Large intestine (tissue), 12 donors: ENCODE measurements around the gene TDP2. TPM values are rescaled to one million over a fixed set of nuclear protein-coding genes. Genes with fewer than 3 reads are reported as not detected.
A peak's percentile ranks its signal among the peaks of the same experiment; 100 is the strongest.

ENCODE experiments used
- DNase-seq, 2 donors: peaks; one replicate each; pipeline versions ENCODE4 v3.0.0 to v3.0.0-alpha.2; 2013
- H3K27ac ChIP-seq: one replicate; pipeline ENCODE4 v1.5.1; 2013; ENCODE audit warnings: low read length
- H3K27me3 ChIP-seq: 2 replicates; pipeline ENCODE4 v1.6.1; 2013; ENCODE audit warnings: low read length; ENCODE audit not compliant: control insufficient read depth, insufficient read depth
- H3K36me3 ChIP-seq: 2 replicates; pipeline ENCODE4 v1.6.1; 2013; ENCODE audit warnings: low read length; ENCODE audit not compliant: control insufficient read depth, insufficient read depth
- H3K4me1 ChIP-seq: one replicate; pipeline ENCODE4 v1.6.1; 2013; ENCODE audit warnings: low read length; ENCODE audit not compliant: control insufficient read depth, insufficient read depth
- H3K4me3 ChIP-seq: one replicate; pipeline ENCODE4 v1.5.1; 2013; ENCODE audit warnings: low read length
- H3K9me3 ChIP-seq: one replicate; pipeline ENCODE4 v1.6.1; 2013; ENCODE audit warnings: mild to moderate bottlenecking, low read depth, low read length, moderate library complexity; ENCODE audit not compliant: control insufficient read depth
- WGBS: methylation state at CpG from one replicate; pipeline ENCODE4 v1.1.5; 2013; ENCODE audit warnings: low lambda C conversion rate; ENCODE audit not compliant: insufficient coverage; 5-methylcytosine and 5-hydroxymethylcytosine counted together
- long read RNA-seq, 11 donors: transcript quantifications; one replicate each; lab custom pipeline, GENCODE V29; 2026
- polyA plus RNA-seq: library from polyadenylated mRNA; unstranded; fragments of 120-200 nt; gene quantifications from one replicate; pipeline ENCODE4 v1.2.1, GENCODE V29; 2013

The TDP2 gene
- 292 TPM for polyA plus RNA-seq
- long read RNA-seq, donor 1, transcript TDP2-202 (7 exons, 2,071 nt): major isoform, 39 of 90 reads
- long read RNA-seq, donor 1, transcript TDP2-205 (2 exons, 714 nt): minor isoform, 10 of 90 reads
- long read RNA-seq, donor 1, partial matches to known transcripts: 41 of 90 reads
- long read RNA-seq, donor 1, other reads (novel, unspliced or antisense): 0 of 90 reads
- long read RNA-seq, donor 2, transcript TDP2-202 (7 exons, 2,071 nt): major isoform, 114 of 389 reads
- long read RNA-seq, donor 2, transcript TDP2-205 (2 exons, 714 nt): minor isoform, 18 of 389 reads
- long read RNA-seq, donor 2, partial matches to known transcripts: 137 of 389 reads
- long read RNA-seq, donor 2, other reads (novel, unspliced or antisense): 118 of 389 reads
- long read RNA-seq, donor 3, transcript TDP2-202 (7 exons, 2,071 nt): major isoform, 167 of 486 reads
- long read RNA-seq, donor 3, transcript TDP2-205 (2 exons, 714 nt): minor isoform, 13 of 486 reads
- long read RNA-seq, donor 3, partial matches to known transcripts: 306 of 486 reads
- long read RNA-seq, donor 3, other reads (novel, unspliced or antisense): 0 of 486 reads
- long read RNA-seq, donor 4, transcript TDP2-202 (7 exons, 2,071 nt): major isoform, 12 of 23 reads
- long read RNA-seq, donor 4, partial matches to known transcripts: 11 of 23 reads
- long read RNA-seq, donor 4, other reads (novel, unspliced or antisense): 0 of 23 reads
- long read RNA-seq, donor 5, transcript TDP2-205 (2 exons, 714 nt): minor isoform, 6 of 154 reads
- long read RNA-seq, donor 5, transcript TDP2-202 (7 exons, 2,071 nt): major isoform, 52 of 154 reads
- long read RNA-seq, donor 5, partial matches to known transcripts: 25 of 154 reads
- long read RNA-seq, donor 5, other reads (novel, unspliced or antisense): 69 of 154 reads
- long read RNA-seq, donor 6, transcript TDP2-202 (7 exons, 2,071 nt): major isoform, 101 of 286 reads
- long read RNA-seq, donor 6, transcript TDP2-205 (2 exons, 714 nt): minor isoform, 20 of 286 reads
- long read RNA-seq, donor 6, partial matches to known transcripts: 75 of 286 reads
- long read RNA-seq, donor 6, other reads (novel, unspliced or antisense): 90 of 286 reads
- long read RNA-seq, donor 7, transcript TDP2-202 (7 exons, 2,071 nt): major isoform, 33 of 43 reads
- long read RNA-seq, donor 7, transcript TDP2-205 (2 exons, 714 nt): minor isoform, 5 of 43 reads
- long read RNA-seq, donor 7, partial matches to known transcripts: 5 of 43 reads
- long read RNA-seq, donor 7, other reads (novel, unspliced or antisense): 0 of 43 reads
- long read RNA-seq, donor 8, transcript TDP2-205 (2 exons, 714 nt): minor isoform, 35 of 267 reads
- long read RNA-seq, donor 8, transcript TDP2-202 (7 exons, 2,071 nt): major isoform, 93 of 267 reads
- long read RNA-seq, donor 8, partial matches to known transcripts: 138 of 267 reads
- long read RNA-seq, donor 8, other reads (novel, unspliced or antisense): 0 of 267 reads
- long read RNA-seq, donor 9, transcript TDP2-202 (7 exons, 2,071 nt): major isoform, 92 of 156 reads
- long read RNA-seq, donor 9, transcript TDP2-205 (2 exons, 714 nt): minor isoform, 15 of 156 reads
- long read RNA-seq, donor 9, partial matches to known transcripts: 49 of 156 reads
- long read RNA-seq, donor 9, other reads (novel, unspliced or antisense): 0 of 156 reads
- long read RNA-seq, donor 10, transcript TDP2-202 (7 exons, 2,071 nt): major isoform, 147 of 310 reads
- long read RNA-seq, donor 10, transcript TDP2-205 (2 exons, 714 nt): minor isoform, 9 of 310 reads
- long read RNA-seq, donor 10, partial matches to known transcripts: 82 of 310 reads
- long read RNA-seq, donor 10, other reads (novel, unspliced or antisense): 72 of 310 reads
- long read RNA-seq, donor 11, transcript TDP2-205 (2 exons, 714 nt): minor isoform, 5 of 163 reads
- long read RNA-seq, donor 11, transcript TDP2-202 (7 exons, 2,071 nt): major isoform, 56 of 163 reads
- long read RNA-seq, donor 11, partial matches to known transcripts: 57 of 163 reads
- long read RNA-seq, donor 11, other reads (novel, unspliced or antisense): 45 of 163 reads

- Histone ChIP-seq H3K27me3 (no peaks in the 10 kb centered on the region), H3K4me3 (peak within 1 kb of the TSS; percentile 77), H3K9me3 (no peaks in the 10 kb centered on the region), H3K4me1 (peaks cover 19% of the 10 kb centered on the region), H3K36me3 (peaks cover 9% of the 10 kb centered on the region), H3K27ac (peak within 1 kb of the TSS; percentile 97)
- DNase-seq: peak; percentile 98 to 99
- no CpG with 5 or more reads among the region's 62 CpGs for WGBS
These were observed at the start of gene TDP2, which contains the start of gene ACOT13 for GRCh38 chr6:24666641-24667377. Gene TDP2, minus strand, starts transcription at chr6:24666899. Its CDS starts 37 bp downstream, at chr6:24666862. Gene ACOT13, plus strand, starts transcription at chr6:24667077. Its CDS starts 187 bp downstream, at chr6:24667264.

- Histone ChIP-seq H3K27ac (no peak overlapping the region), H3K4me3 (no peak overlapping the region), H3K27me3 (no peaks in the 10 kb centered on the region), H3K4me1 (peaks cover 5% of the 10 kb centered on the region), H3K36me3 (peaks cover 91% of the 10 kb centered on the region), H3K9me3 (no peaks in the 10 kb centered on the region)
- WGBS: 67% methylated on average over 1 of the region's 10 CpGs
- no peak for DNase-seq
These were observed 44.0 kb upstream of the TDP2 start for GRCh38 chr6:24710519-24711303.

GRCh38 chr6:24709014-24709711 lies 42.5 kb upstream of the TDP2 start:
- H3K27ac ChIP-seq: no peak overlapping the region
- 83% methylated on average over 2 of the region's 4 CpGs for WGBS
- H3K36me3 ChIP-seq: peaks cover 87% of the 10 kb centered on the region
- H3K27me3 ChIP-seq: no peaks in the 10 kb centered on the region
- no peak overlapping the region for H3K4me3 ChIP-seq
- no peaks in the 10 kb centered on the region for H3K4me1 ChIP-seq
- H3K9me3 ChIP-seq: no peaks in the 10 kb centered on the region
- no peak for DNase-seq

- H3K36me3 ChIP-seq: peaks cover 83% of the 10 kb centered on the region
These were observed 41.9 kb upstream of the TDP2 start for GRCh38 chr6:24708612-24709011.

GRCh38 chr6:24704468-24704867 lies 37.8 kb upstream of the TDP2 start:
- no peaks in the 10 kb centered on the region for H3K9me3 ChIP-seq
- no peak for DNase-seq
- H3K27me3 ChIP-seq: no peaks in the 10 kb centered on the region
- no peak overlapping the region for H3K27ac ChIP-seq
- no peak overlapping the region for H3K4me3 ChIP-seq
- peaks cover 67% of the 10 kb centered on the region for H3K36me3 ChIP-seq
- no peaks in the 10 kb centered on the region for H3K4me1 ChIP-seq

More at GRCh38 chr6:24708612-24709011, 41.9 kb upstream of the TDP2 start:
- Histone ChIP-seq H3K4me1 (no peaks in the 10 kb centered on the region), H3K27me3 (no peaks in the 10 kb centered on the region), H3K27ac (no peak overlapping the region), H3K9me3 (no peaks in the 10 kb centered on the region), H3K4me3 (no peak overlapping the region)
- 100% methylated on average over 1 of the region's 3 CpGs for WGBS
- no peak for DNase-seq

- H3K9me3 ChIP-seq: no peaks in the 10 kb centered on the region
- no CpG with 5 or more reads among the region's 4 CpGs for WGBS
- no peaks in the 10 kb centered on the region for H3K27me3 ChIP-seq
- H3K4me3 ChIP-seq: no peak overlapping the region
- H3K4me1 ChIP-seq: no peaks in the 10 kb centered on the region
- no peak for DNase-seq
- peaks cover 55% of the 10 kb centered on the region for H3K36me3 ChIP-seq
- no peak overlapping the region for H3K27ac ChIP-seq
These were observed 36.1 kb upstream of the TDP2 start for GRCh38 chr6:24702720-24703282.

GRCh38 chr6:24699521-24700359 lies 33.0 kb upstream of the TDP2 start:
- Histone ChIP-seq H3K9me3 (no peaks in the 10 kb centered on the region), H3K27ac (no peak overlapping the region), H3K4me3 (no peak overlapping the region), H3K27me3 (no peaks in the 10 kb centered on the region), H3K36me3 (peaks cover 29% of the 10 kb centered on the region), H3K4me1 (no peaks in the 10 kb centered on the region)
- WGBS: 40% methylated on average over 1 of the region's 3 CpGs
- no peak for DNase-seq
